ENCODE data around the gene ITGAX. TPM values are rescaled to one million over a fixed set of nuclear protein-coding genes. Genes with fewer than 3 reads are reported as not detected.
"Not testable (repeated sequence)": the region's sequence is repeated elsewhere in the genome, so short reads cannot be mapped to it uniquely, and the experiment has no call there.

ITGAX gene
- polyA plus RNA-seq, 2 donors = 1.1 to 1.5 TPM

DNA sequence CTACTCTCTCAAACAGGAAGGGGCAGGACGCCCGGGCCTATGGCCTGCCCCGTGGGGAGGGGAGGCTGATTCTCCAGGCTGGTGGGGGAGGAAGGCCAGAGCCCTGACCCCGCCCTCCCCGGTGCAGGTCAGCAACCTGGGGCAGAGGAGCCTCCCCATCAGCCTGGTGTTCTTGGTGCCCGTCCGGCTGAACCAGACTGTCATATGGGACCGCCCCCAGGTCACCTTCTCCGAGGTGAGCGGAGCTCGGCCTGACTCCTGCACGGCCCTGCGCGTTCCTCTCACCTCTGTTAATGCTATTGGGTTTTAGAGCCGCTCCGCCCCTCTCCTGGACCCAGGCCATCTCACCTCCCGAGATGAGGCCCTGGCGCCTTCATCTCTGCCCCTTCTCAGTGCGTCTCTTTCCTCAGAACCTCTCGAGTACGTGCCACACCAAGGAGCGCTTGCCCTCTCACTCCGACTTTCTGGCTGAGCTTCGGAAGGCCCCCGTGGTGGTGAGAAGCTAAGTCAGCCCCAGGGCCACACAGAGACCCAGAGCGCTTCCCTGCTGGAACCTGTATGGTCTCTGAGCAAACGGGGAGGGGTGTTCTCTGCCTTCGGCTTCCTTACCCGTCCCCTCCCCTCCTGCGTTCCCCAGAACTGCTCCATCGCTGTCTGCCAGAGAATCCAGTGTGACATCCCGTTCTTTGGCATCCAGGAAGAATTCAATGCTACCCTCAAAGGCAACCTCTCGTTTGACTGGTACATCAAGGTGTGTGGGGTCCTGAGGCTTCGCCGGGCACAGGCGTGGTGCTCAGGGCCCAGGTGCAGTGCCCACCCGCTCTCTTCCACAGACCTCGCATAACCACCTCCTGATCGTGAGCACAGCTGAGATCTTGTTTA is 25.1 kb upstream of the ITGAX start:
- no peak overlapping the region for H3K4me3 ChIP-seq (ENCODE audit: low read depth in 1 of 2, low read length in 2 of 2)
- H3K36me3 ChIP-seq (ENCODE audit: control insufficient read depth in 2 of 2, insufficient read depth in 2 of 2, low read length in 1 of 2) = no peaks in the 10 kb centered on the region
- peaks cover 5 to 9% of the 10 kb centered on the region in 2 donors for H3K4me1 ChIP-seq (ENCODE audit: control insufficient read depth in 2 of 2, insufficient read depth in 2 of 2, low read length in 1 of 2)
- 33 to 37% methylated on average over 33 to 39 of the region's 39 CpGs for whole genome bisulfite sequencing, 2 donors
- peaks cover 0 to 6% of the 10 kb centered on the region in 2 donors for H3K9me3 ChIP-seq (ENCODE audit: control insufficient read depth in 2 of 2, insufficient read depth in 1 of 2, low read depth in 1 of 2, low read length in 1 of 2)
- peaks cover 0 to 4% of the 10 kb centered on the region in 2 donors for H3K27me3 ChIP-seq (ENCODE audit: control insufficient read depth in 1 of 2, insufficient read depth in 2 of 2, low read length in 2 of 2)
- no peak overlapping the region for H3K27ac ChIP-seq (ENCODE audit: low read depth in 2 of 2, low read length in 1 of 2)

DNA sequence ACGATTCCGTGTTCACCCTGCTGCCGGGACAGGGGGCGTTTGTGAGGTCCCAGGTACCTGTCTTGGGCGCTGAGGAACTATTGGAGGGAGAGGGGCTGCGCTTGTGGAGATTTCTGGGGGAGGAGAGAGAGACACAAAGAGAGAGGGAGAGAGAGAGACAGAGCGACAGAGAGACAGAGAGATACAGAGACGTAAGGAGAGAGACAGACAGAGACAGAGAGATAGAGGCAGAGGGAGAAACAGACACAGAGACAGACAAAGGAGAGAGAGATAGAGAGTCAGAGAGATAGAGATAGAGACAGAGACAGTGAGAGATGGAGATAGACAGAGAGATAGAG is 24.5 kb upstream of the ITGAX start:
- H3K36me3 ChIP-seq (ENCODE audit: control insufficient read depth in 2 of 2, insufficient read depth in 2 of 2, low read length in 1 of 2) = no peaks in the 10 kb centered on the region
- H3K4me3 ChIP-seq (ENCODE audit: low read depth in 1 of 2, low read length in 2 of 2) = no peak overlapping the region
- 45 to 47% methylated on average over 8 of the region's 8 CpGs for WGBS, 2 donors
- peaks cover 0 to 6% of the 10 kb centered on the region in 2 donors for H3K9me3 ChIP-seq (ENCODE audit: control insufficient read depth in 2 of 2, insufficient read depth in 1 of 2, low read depth in 1 of 2, low read length in 1 of 2)
- no peak overlapping the region for H3K27ac ChIP-seq (ENCODE audit: low read depth in 2 of 2, low read length in 1 of 2)
- H3K4me1 ChIP-seq (ENCODE audit: control insufficient read depth in 2 of 2, insufficient read depth in 2 of 2, low read length in 1 of 2) = peaks cover 5 to 9% of the 10 kb centered on the region in 2 donors
- peaks cover 0 to 4% of the 10 kb centered on the region in 2 donors for H3K27me3 ChIP-seq (ENCODE audit: control insufficient read depth in 1 of 2, insufficient read depth in 2 of 2, low read length in 2 of 2)

DNA sequence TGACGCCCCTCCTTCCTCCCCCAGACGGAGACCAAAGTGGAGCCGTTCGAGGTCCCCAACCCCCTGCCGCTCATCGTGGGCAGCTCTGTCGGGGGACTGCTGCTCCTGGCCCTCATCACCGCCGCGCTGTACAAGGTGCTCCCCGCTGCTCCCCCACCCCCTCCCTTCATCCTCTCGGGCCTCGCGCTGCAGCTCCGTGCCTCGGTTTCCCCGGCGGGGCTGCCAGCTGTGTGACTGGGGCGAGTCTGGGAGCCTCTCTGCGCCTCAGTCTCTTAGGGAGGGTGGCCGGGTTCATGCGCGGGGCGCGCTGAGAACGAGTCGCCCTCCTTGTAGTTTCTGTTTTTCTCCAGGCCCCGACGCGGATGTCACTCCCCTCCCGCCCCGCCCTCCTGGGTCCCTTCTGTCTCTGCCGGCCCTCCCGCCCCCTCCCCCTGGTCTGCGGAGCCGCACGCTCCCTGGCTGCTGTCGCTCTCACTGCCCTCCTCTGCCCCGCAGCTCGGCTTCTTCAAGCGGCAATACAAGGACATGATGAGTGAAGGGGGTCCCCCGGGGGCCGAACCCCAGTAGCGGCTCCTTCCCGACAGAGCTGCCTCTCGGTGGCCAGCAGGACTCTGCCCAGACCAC is 23.7 kb upstream of the ITGAX start:
- H3K27me3 ChIP-seq (ENCODE audit: control insufficient read depth in 1 of 2, insufficient read depth in 2 of 2, low read length in 2 of 2) = peaks cover 0 to 4% of the 10 kb centered on the region in 2 donors
- no peaks in the 10 kb centered on the region for H3K36me3 ChIP-seq (ENCODE audit: control insufficient read depth in 2 of 2, insufficient read depth in 2 of 2, low read length in 1 of 2)
- peaks cover 0 to 6% of the 10 kb centered on the region in 2 donors for H3K9me3 ChIP-seq (ENCODE audit: control insufficient read depth in 2 of 2, insufficient read depth in 1 of 2, low read depth in 1 of 2, low read length in 1 of 2)
- 3% methylated on average over 43 to 46 of the region's 46 CpGs for WGBS, 2 donors
- H3K4me1 ChIP-seq (ENCODE audit: control insufficient read depth in 2 of 2, insufficient read depth in 2 of 2, low read length in 1 of 2) = peaks cover 5 to 9% of the 10 kb centered on the region in 2 donors
- H3K4me3 ChIP-seq (ENCODE audit: low read depth in 1 of 2, low read length in 2 of 2) = peak overlapping the region; percentile 43 to 46
- H3K27ac ChIP-seq (ENCODE audit: low read depth in 2 of 2, low read length in 1 of 2) = no peak overlapping the region

DNA sequence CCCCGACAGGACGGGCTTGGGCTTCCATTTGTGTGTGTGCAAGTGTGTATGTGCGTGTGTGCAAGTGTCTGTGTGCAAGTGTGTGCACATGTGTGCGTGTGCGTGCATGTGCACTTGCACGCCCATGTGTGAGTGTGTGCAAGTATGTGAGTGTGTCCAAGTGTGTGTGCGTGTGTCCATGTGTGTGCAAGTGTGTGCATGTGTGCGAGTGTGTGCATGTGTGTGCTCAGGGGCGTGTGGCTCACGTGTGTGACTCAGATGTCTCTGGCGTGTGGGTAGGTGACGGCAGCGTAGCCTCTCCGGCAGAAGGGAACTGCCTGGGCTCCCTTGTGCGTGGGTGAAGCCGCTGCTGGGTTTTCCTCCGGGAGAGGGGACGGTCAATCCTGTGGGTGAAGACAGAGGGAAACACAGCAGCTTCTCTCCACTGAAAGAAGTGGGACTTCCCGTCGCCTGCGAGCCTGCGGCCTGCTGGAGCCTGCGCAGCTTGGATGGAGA is 23.1 kb upstream of the ITGAX start:
- Histone ChIP-seq H3K36me3 (ENCODE audit: control insufficient read depth in 2 of 2, insufficient read depth in 2 of 2, low read length in 1 of 2) (no peaks in the 10 kb centered on the region), H3K4me1 (ENCODE audit: control insufficient read depth in 2 of 2, insufficient read depth in 2 of 2, low read length in 1 of 2) (peaks cover 5 to 9% of the 10 kb centered on the region in 2 donors), H3K4me3 (ENCODE audit: low read depth in 1 of 2, low read length in 2 of 2) (no peak overlapping the region), H3K27ac (ENCODE audit: low read depth in 2 of 2, low read length in 1 of 2) (no peak overlapping the region), H3K9me3 (ENCODE audit: control insufficient read depth in 2 of 2, insufficient read depth in 1 of 2, low read depth in 1 of 2, low read length in 1 of 2) (peaks cover 0 to 6% of the 10 kb centered on the region in 2 donors), H3K27me3 (ENCODE audit: control insufficient read depth in 1 of 2, insufficient read depth in 2 of 2, low read length in 2 of 2) (peaks cover 0 to 1% of the 10 kb centered on the region in 2 donors)
- WGBS, 2 donors = 78% methylated on average over 23 of the region's 23 CpGs

- H3K9me3 ChIP-seq (ENCODE audit: control insufficient read depth in 2 of 2, insufficient read depth in 1 of 2, low read depth in 1 of 2, low read length in 1 of 2) = peaks cover 0 to 6% of the 10 kb centered on the region in 2 donors
- no peaks in the 10 kb centered on the region for H3K27me3 ChIP-seq (ENCODE audit: control insufficient read depth in 1 of 2, insufficient read depth in 2 of 2, low read length in 2 of 2)
- no peak overlapping the region for H3K4me3 ChIP-seq (ENCODE audit: low read depth in 1 of 2, low read length in 2 of 2)
- peaks cover 5 to 9% of the 10 kb centered on the region in 2 donors for H3K4me1 ChIP-seq (ENCODE audit: control insufficient read depth in 2 of 2, insufficient read depth in 2 of 2, low read length in 1 of 2)
- WGBS, 2 donors = 93 to 95% methylated on average over 4 of the region's 4 CpGs
- no peak overlapping the region for H3K27ac ChIP-seq (ENCODE audit: low read depth in 2 of 2, low read length in 1 of 2)
- H3K36me3 ChIP-seq (ENCODE audit: control insufficient read depth in 2 of 2, insufficient read depth in 2 of 2, low read length in 1 of 2) = no peaks in the 10 kb centered on the region
These were observed 22.4 kb upstream of the ITGAX start for GRCh38 chr16:31332544-31332943.

- Histone ChIP-seq H3K4me1 (ENCODE audit: control insufficient read depth in 2 of 2, insufficient read depth in 2 of 2, low read length in 1 of 2) (peaks cover 5 to 9% of the 10 kb centered on the region in 2 donors), H3K36me3 (ENCODE audit: control insufficient read depth in 2 of 2, insufficient read depth in 2 of 2, low read length in 1 of 2) (no peaks in the 10 kb centered on the region), H3K9me3 (ENCODE audit: control insufficient read depth in 2 of 2, insufficient read depth in 1 of 2, low read depth in 1 of 2, low read length in 1 of 2) (peaks cover 0 to 3% of the 10 kb centered on the region in 2 donors), H3K27me3 (ENCODE audit: control insufficient read depth in 1 of 2, insufficient read depth in 2 of 2, low read length in 2 of 2) (no peaks in the 10 kb centered on the region), H3K4me3 (ENCODE audit: low read depth in 1 of 2, low read length in 2 of 2) (no peak overlapping the region), H3K27ac (ENCODE audit: low read depth in 2 of 2, low read length in 1 of 2) (no peak overlapping the region)
- WGBS, 2 donors = 11 to 14% methylated on average over 5 of the region's 5 CpGs
These were observed 21.0 kb upstream of the ITGAX start for GRCh38 chr16:31333686-31334649.

DNA sequence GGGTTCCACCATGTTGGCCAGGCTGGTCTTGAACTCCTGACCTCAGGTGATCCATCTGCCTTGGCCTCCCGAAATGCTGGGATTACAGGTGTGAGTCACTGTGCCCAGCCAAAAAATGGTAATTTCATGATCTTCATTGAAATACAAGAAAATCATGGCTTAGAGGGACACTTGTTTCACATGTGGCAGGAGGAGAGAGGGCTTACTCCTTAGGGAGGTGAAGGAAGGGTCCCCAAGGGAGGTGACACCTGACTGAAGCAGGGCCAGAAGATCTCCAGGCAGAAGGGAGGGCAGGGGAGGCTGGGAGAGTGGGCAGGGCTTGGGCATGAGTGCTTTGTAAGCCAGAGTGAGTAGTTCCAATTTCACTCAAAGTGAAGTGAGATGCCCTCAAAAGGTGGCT is 20.0 kb upstream of the ITGAX start:
- Histone ChIP-seq H3K4me1 (ENCODE audit: control insufficient read depth in 2 of 2, insufficient read depth in 2 of 2, low read length in 1 of 2) (peaks cover 5 to 9% of the 10 kb centered on the region in 2 donors), H3K27ac (ENCODE audit: low read depth in 2 of 2, low read length in 1 of 2) (no peak overlapping the region), H3K4me3 (ENCODE audit: low read depth in 1 of 2, low read length in 2 of 2) (no peak overlapping the region), H3K9me3 (ENCODE audit: control insufficient read depth in 2 of 2, insufficient read depth in 1 of 2, low read depth in 1 of 2, low read length in 1 of 2) (no peaks in the 10 kb centered on the region), H3K36me3 (ENCODE audit: control insufficient read depth in 2 of 2, insufficient read depth in 2 of 2, low read length in 1 of 2) (no peaks in the 10 kb centered on the region), H3K27me3 (ENCODE audit: control insufficient read depth in 1 of 2, insufficient read depth in 2 of 2, low read length in 2 of 2) (no peaks in the 10 kb centered on the region)
- WGBS, 2 donors = 37 to 57% methylated on average over 1 of the region's 1 CpG

DNA sequence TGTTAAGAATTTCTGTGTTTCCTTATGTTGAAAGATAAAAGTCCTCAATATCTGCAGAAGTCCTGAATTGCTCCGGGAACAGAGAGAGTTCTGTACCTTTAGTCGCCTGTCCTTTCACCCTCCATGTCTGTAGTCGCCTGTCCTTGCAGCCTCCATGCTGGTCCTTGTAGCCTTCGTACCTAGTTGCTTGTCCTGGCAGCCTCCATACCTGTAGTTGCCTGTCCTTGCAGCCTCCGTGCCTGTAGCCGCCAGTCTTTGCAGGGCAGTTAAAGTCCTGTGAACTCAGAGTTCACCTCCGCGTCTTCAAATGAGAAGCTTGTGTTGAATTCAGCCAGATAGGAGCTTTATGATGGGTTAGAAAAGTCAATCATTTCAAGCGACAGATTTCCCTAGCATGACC is 19.5 kb upstream of the ITGAX start:
- H3K36me3 ChIP-seq (ENCODE audit: control insufficient read depth in 2 of 2, insufficient read depth in 2 of 2, low read length in 1 of 2) = no peaks in the 10 kb centered on the region
- no peak overlapping the region for H3K4me3 ChIP-seq (ENCODE audit: low read depth in 1 of 2, low read length in 2 of 2)
- no peak overlapping the region for H3K27ac ChIP-seq (ENCODE audit: low read depth in 2 of 2, low read length in 1 of 2)
- H3K4me1 ChIP-seq (ENCODE audit: control insufficient read depth in 2 of 2, insufficient read depth in 2 of 2, low read length in 1 of 2) = peaks cover 3 to 9% of the 10 kb centered on the region in 2 donors
- no peaks in the 10 kb centered on the region for H3K9me3 ChIP-seq (ENCODE audit: control insufficient read depth in 2 of 2, insufficient read depth in 1 of 2, low read depth in 1 of 2, low read length in 1 of 2)
- H3K27me3 ChIP-seq (ENCODE audit: control insufficient read depth in 1 of 2, insufficient read depth in 2 of 2, low read length in 2 of 2) = no peaks in the 10 kb centered on the region
- 79 to 80% methylated on average over 9 of the region's 9 CpGs for WGBS, 2 donors

DNA sequence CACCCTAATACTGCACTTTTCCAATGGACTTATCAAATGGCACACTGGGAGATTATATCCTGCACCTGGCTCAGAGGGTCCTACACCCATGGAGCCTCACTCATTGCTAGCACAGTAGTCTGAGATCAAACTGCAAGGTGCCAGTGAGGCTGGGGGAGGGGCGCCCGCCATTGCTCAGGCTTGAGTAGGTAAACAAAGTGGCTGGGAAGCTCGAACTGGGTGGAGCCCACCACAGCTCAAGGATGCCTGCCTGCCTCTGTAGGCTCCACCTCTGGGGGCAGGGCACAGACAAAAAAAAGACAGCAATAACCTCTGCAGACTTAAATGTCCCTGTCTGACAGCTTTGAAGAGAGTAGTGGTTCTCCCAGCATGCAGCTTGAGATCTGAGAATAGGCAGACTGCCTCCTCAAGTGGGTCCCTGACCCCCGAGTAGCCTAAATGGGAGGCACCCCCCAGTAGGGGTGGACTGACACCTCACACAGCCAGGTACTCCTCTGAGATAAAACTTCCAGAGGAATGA is 16.8 kb upstream of the ITGAX start:
- not testable (repeated sequence) for H3K9me3 ChIP-seq (ENCODE audit: control insufficient read depth in 2 of 2, insufficient read depth in 1 of 2, low read depth in 1 of 2, low read length in 1 of 2); H3K27ac ChIP-seq (ENCODE audit: low read depth in 2 of 2, low read length in 1 of 2); H3K36me3 ChIP-seq (ENCODE audit: control insufficient read depth in 2 of 2, insufficient read depth in 2 of 2, low read length in 1 of 2); H3K27me3 ChIP-seq (ENCODE audit: control insufficient read depth in 1 of 2, insufficient read depth in 2 of 2, low read length in 2 of 2); H3K4me3 ChIP-seq (ENCODE audit: low read depth in 1 of 2, low read length in 2 of 2); H3K4me1 ChIP-seq (ENCODE audit: control insufficient read depth in 2 of 2, insufficient read depth in 2 of 2, low read length in 1 of 2)
- 52 to 65% methylated on average over 4 of the region's 4 CpGs for WGBS, 2 donors

All from esophagus (tissue), 2 donors.